Posterior vena cava (tissue), 2 donors: ENCODE measurements around the gene C1GALT1. TPM values are rescaled to one million over a fixed set of nuclear protein-coding genes. Genes with fewer than 3 reads are reported as not detected.
"Not testable (repeated sequence)": the region's sequence is repeated elsewhere in the genome, so short reads cannot be mapped to it uniquely, and the experiment has no call there.

Experiments
- DNase-seq: peaks from one replicate; pipeline ENCODE4 v3.0.0-alpha.2; 2020; ENCODE audit warnings: low spot score
- intact Hi-C, 2 donors: fragments of 100-400 bp; cut with DNase I; formaldehyde crosslinking; loops; one replicate each; pipeline versions ENCODE4 v1.14.1 to v1.14.2; 2022 to 2023
- total RNA-seq, 2 donors: library from RNA; stranded (reverse); fragmentation: NEBNext Ultra II Directional; extraction: Animal tissue kit (Norgen Biotek cat#: 25700); gene quantifications; one replicate each; pipeline ENCODE4 v1.2.1, GENCODE V29; 2021
- donor health status: DM: yes; HTN: yes; CAD: no.
- donor health status: DM: yes; HTN: yes; CAD: no.

Gene C1GALT1
- total RNA-seq, 2 donors from 2014 or later: 26.1 to 28.8 TPM

DNA sequence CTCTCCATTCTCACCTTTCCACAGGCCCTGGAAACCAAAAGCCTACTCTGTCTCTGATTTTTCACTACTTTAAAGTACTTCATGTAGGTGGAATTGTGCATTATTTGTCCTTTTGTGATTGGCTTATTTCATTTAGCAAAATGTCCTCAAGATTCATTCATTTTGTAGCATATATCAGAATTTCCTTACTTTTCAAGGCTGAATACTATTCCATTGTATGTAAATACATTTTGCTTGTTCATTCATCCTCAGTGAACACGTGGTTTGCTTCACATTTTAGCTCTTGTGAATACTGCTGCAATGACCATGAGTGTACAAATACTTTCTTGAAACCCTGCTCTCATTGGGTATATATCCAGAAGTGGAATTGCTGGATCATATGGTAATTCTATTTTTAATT is 8.8 kb downstream of the C1GALT1 start:
- no peak for DNase-seq
- intact Hi-C loops: loop anchor here in 1 of 2 donors (5.0 kb wide), 1 partner anchor 604 kb away; no protein-coding TSS in a partner anchor

DNA sequence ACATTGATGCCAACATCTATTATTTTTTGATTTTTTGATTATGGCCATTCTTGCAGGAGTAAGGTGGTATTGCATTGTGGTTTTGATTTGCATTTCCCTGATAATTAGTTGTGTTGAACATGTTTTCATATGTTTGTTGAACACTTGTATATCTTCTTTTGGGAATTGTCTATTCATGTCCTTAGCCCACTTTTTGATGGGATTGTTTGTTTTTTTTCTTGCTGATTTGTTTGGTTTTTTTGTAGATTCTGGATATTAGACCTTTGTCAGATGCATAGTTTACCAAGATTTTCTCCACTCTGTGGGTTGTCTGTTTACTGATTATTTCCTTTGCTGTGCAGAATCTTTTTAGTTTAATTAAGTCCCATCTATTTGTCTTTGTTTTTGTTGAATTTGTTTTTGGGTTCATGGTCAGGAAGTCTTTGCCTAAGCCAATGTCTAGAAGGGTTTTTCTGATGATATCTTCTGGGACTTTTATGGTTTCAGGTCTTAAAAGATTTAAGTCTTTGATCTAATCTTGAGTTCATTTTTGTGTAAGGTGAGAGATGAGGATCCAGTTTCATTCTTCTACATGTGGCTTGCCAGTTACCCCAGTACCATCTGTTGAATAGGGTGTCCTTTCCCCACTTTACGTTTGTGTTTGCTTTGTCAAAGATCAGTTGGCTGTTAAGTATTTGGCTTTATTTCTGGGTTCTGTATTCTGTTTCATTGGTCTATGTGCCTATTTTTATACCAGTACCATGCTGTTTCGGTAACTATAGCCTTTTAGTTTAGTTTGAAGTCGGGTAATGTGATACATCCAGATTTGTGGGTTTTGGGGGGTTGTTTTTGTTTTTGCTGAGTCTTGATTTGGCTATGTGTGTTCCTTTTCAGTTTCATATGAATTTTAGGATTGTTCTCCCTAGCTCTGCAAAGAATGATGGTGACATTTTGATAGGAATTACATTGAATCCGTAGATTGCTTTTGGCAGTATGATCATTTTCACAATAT is 10.7 kb downstream of the C1GALT1 start:
- intact Hi-C loops: loop anchor here in 1 of 2 donors (5.0 kb wide), 1 partner anchor 606 kb away; no protein-coding TSS in a partner anchor
- DNase-seq: not testable (repeated sequence)

GRCh38 chr7:7199592-7199991 is 17.2 kb downstream of the C1GALT1 start:
- intact Hi-C loops, DNase-seq: not testable (repeated sequence)

DNA sequence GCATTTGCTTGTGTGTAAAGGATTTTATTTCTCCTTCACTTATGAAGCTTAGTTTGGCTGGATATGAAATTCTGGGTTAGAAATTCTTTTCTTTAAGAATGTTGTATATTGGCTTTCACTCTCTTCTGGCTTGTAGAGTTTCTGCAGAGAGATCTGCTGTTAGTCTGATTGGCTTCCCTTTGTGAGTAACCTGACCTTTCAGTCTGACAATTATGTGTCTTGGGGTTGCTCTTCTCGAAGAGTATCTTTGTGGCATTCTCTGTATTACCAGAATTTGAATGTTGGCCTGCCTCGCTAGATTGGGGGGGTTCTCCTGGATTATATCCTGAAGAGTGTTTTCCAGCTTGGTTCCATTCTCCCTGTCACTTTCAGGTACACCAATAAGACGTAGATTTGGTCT is 17.9 kb downstream of the C1GALT1 start:
- DNase-seq, intact Hi-C loops: not testable (repeated sequence)

DNA sequence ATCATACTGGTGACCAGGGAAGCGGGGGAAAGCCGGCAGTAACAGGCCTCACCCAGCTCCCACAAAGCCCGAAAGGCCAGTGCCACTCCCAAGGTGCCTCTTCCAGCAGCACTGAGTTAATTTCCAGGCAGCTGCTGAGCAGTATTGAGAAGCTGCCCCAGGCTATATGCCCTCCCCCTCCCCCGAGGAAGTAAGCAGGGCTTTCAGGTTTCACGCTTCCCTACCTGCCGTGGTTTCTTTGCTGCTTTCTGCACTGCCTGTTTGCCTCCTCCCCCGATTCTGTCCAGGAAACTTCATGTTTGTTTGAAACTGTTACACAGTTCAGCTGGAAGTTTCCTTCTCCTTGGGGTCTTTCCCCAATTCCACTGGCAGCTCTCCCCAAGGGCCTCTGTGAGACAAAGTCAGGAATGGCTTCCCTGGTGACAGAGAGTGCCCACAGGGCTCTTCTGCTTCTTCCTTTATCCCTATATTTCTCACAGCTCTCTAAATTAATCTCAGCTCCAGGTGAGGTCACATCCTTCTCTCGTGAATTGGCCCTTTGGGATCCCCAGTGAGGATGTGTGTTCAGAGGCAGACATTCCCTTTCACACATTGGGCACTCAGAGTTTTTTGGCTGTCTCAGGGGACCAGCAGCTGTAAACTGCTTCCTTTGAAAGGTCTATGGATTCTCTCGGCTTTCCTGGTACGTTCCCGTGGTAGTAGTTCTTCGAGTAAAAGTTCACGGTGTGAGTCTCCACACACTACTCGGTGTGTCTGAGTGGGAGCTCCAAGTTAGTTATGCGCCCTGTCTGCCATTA is 19.4 kb downstream of the C1GALT1 start:
- intact Hi-C loops: no loop called here
- no peak for DNase-seq

DNA sequence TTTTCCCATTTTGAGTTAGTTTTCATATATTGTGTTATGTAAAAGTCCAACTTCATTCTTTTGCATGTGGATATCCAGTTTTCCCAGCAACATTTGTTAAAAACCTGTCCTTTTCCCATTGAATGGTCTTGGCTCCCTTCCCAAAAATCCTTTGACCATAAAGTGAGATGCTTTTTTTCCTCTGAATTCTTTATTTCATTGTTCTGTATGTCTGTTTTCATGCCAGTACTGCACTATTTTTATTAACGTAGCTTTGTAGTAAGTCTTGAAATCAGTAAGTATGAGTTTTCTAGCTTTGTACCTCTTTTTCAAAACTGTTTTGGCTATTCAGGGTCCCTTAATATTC is 20.0 kb downstream of the C1GALT1 start:
- no peak for DNase-seq
- intact Hi-C loops: no loop called here

- DNase-seq: no peak
- intact Hi-C loops: no loop called here
Measured at GRCh38 chr7:7203813-7204575, 21.6 kb downstream of the C1GALT1 start.

- no peak for DNase-seq
- intact Hi-C loops: no loop called here
Measured at GRCh38 chr7:7207876-7208275, 25.5 kb downstream of the C1GALT1 start.

GRCh38 chr7:7208520-7208919 is 26.2 kb downstream of the C1GALT1 start:
- no peak for DNase-seq
- intact Hi-C loops: no loop called here

GRCh38 chr7:7209412-7210050 is 27.2 kb downstream of the C1GALT1 start:
- no peak for DNase-seq
- intact Hi-C loops: no loop called here

GRCh38 chr7:7210475-7211237 is 28.3 kb downstream of the C1GALT1 start:
- no peak for DNase-seq
- intact Hi-C loops: no loop called here

DNA sequence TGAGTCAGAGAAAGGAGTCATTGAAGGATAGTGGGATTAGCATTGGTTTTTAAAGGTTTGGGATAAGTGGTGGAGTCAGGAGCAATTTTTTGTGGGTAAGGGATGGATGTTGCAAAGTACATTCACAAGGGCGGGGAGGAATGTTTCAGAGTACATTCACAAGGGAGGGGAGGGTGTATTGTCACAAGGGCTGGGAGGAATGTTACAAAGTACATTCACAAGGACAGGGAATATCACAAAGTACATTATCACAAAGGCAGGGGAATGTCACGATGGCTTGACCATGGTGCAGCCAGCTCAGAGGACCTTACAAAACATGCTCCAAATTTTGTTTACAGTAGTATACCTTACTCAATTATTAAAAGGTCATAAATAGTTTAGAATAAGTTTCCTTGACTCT is 30.3 kb downstream of the C1GALT1 start:
- no peak for DNase-seq
- intact Hi-C loops: no loop called here

GRCh38 chr7:7214398-7215347 is 32.3 kb downstream of the C1GALT1 start:
- intact Hi-C loops: no loop called here

DNA sequence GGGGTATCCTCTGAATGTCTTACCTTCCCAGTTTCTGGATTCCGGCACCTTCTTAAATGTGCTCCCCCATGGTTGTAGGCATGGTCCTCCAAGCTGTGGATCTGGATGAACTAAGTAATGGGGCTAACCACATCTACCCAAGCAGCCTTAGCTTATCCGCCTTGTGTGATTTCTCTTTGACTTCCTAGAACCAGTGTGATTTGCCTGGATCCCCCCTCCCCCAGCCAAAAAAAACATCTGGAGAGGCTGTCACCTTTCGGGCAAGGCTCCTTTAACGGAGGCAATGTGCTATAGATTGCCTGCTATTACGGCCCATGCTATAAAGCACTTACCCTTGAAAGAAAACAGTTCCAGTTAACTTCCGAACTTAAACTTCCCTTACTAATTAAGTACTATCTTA is 33.9 kb downstream of the C1GALT1 start:
- intact Hi-C loops: no loop called here
- no peak for DNase-seq

More at GRCh38 chr7:7214398-7215347, 32.3 kb downstream of the C1GALT1 start:
- DNase-seq: no peak

DNA sequence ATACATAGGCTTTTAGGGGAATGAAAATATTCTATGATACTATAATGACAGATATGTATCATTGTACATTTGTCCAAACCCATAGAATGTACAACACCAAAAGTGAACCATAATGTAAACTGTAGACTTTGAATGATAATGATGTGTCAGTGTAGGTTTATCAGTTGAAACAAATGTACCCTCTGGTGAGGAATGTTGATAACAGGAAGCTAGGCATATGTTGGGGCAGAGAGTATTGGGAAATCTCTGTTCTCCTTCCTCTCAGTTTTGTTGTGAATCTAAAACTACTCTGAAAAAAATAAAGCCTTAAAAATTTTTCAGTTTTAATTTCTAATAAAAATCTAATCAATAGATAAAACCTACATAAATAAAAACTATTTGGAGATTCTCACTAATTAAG is 36.9 kb downstream of the C1GALT1 start:
- DNase-seq: no peak

GRCh38 chr7:7220821-7221220 is 38.5 kb downstream of the C1GALT1 start:
- intact Hi-C loops: no loop called here
- DNase-seq: no peak

More for the DNA sequence above, 36.9 kb downstream of the C1GALT1 start:
- intact Hi-C loops: no loop called here

- intact Hi-C loops: no loop called here
- DNase-seq: peak; percentile 56
Measured at GRCh38 chr7:7221599-7222038, 39.3 kb downstream of the C1GALT1 start.
